Jurkat, Clone E6-1 (cell line): ENCODE measurements around the gene ATP8A2.
A peak's percentile ranks its signal among the peaks of the same experiment; 100 is the strongest.

Source experiments
- DNase-seq: peaks from one replicate; pipeline ENCODE4 v3.0.0-alpha.2; 2011; ENCODE audit warnings: low read depth, low spot score
- H3K4me3 ChIP-seq: 2 replicates; pipeline ENCODE4 v1.5.1; 2011; ENCODE audit warnings: mild to moderate bottlenecking, low read length, control low read depth, moderate library complexity

The ATP8A2 gene

GRCh38 chr13:25733696-25734435 lies 362.1 kb downstream of the ATP8A2 start:
- no peak overlapping the region for H3K4me3 ChIP-seq
- DNase-seq, result peak; percentile 70

GRCh38 chr13:25738342-25739196 lies 366.8 kb downstream of the ATP8A2 start:
- DNase-seq, result peak; percentile 85

GRCh38 chr13:25739376-25739775 lies 367.6 kb downstream of the ATP8A2 start:
- no peak for DNase-seq
- no peak overlapping the region for H3K4me3 ChIP-seq

More at GRCh38 chr13:25738342-25739196, 366.8 kb downstream of the ATP8A2 start:
- H3K4me3 ChIP-seq, result no peak overlapping the region

GRCh38 chr13:25741796-25742195 lies 370.0 kb downstream of the ATP8A2 start:
- no peak for DNase-seq
- H3K4me3 ChIP-seq, result no peak overlapping the region

GRCh38 chr13:25742220-25742619 lies 370.4 kb downstream of the ATP8A2 start:
- no peak overlapping the region for H3K4me3 ChIP-seq
- no peak for DNase-seq

GRCh38 chr13:25743421-25743820 lies 371.6 kb downstream of the ATP8A2 start:
- H3K4me3 ChIP-seq, result no peak overlapping the region
- DNase-seq, result no peak

GRCh38 chr13:25744178-25744577 lies 372.4 kb downstream of the ATP8A2 start:
- no peak for DNase-seq
- H3K4me3 ChIP-seq, result no peak overlapping the region

GRCh38 chr13:25746131-25746530 lies 374.4 kb downstream of the ATP8A2 start:
- DNase-seq, result no peak
- no peak overlapping the region for H3K4me3 ChIP-seq

GRCh38 chr13:25752957-25753551 lies 381.3 kb downstream of the ATP8A2 start:
- peak; percentile 45 for DNase-seq
- no peak overlapping the region for H3K4me3 ChIP-seq

- H3K4me3 ChIP-seq, result no peak overlapping the region
- DNase-seq, result no peak
These were observed 382.2 kb downstream of the ATP8A2 start for GRCh38 chr13:25753976-25754375.

GRCh38 chr13:25756251-25756650 lies 384.5 kb downstream of the ATP8A2 start:
- no peak overlapping the region for H3K4me3 ChIP-seq
- no peak for DNase-seq

- no peak overlapping the region for H3K4me3 ChIP-seq
- no peak for DNase-seq
These were observed 385.1 kb downstream of the ATP8A2 start for GRCh38 chr13:25756912-25757311.

- H3K4me3 ChIP-seq, result no peak overlapping the region
- DNase-seq, result no peak
These were observed 389.3 kb downstream of the ATP8A2 start for GRCh38 chr13:25761041-25761440.

GRCh38 chr13:25762281-25762680 lies 390.5 kb downstream of the ATP8A2 start:
- H3K4me3 ChIP-seq, result no peak overlapping the region
- no peak for DNase-seq

GRCh38 chr13:25762795-25763377 lies 391.1 kb downstream of the ATP8A2 start:
- H3K4me3 ChIP-seq, result no peak overlapping the region
- DNase-seq, result no peak

GRCh38 chr13:25764378-25764777 lies 392.6 kb downstream of the ATP8A2 start:
- no peak overlapping the region for H3K4me3 ChIP-seq
- no peak for DNase-seq

- DNase-seq, result no peak
- H3K4me3 ChIP-seq, result no peak overlapping the region
These were observed 393.5 kb downstream of the ATP8A2 start for GRCh38 chr13:25765266-25765665.

- no peak overlapping the region for H3K4me3 ChIP-seq
- no peak for DNase-seq
These were observed 394.8 kb downstream of the ATP8A2 start for GRCh38 chr13:25766576-25766975.

- H3K4me3 ChIP-seq, result no peak overlapping the region
These were observed 395.2 kb downstream of the ATP8A2 start for GRCh38 chr13:25766991-25767390.

GRCh38 chr13:25768376-25768775 lies 396.6 kb downstream of the ATP8A2 start:
- no peak for DNase-seq
- H3K4me3 ChIP-seq, result no peak overlapping the region

More at GRCh38 chr13:25766991-25767390, 395.2 kb downstream of the ATP8A2 start:
- no peak for DNase-seq
